ENCODE measurements around the gene ATP8A2. TPM values are rescaled to one million over a fixed set of nuclear protein-coding genes. Genes with fewer than 3 reads are reported as not detected.

Gene ATP8A2
- total and polyA plus RNA-seq, 3 donors from 2014 or later = 14.2 to 38.3 (median 16.5) TPM

DNA sequence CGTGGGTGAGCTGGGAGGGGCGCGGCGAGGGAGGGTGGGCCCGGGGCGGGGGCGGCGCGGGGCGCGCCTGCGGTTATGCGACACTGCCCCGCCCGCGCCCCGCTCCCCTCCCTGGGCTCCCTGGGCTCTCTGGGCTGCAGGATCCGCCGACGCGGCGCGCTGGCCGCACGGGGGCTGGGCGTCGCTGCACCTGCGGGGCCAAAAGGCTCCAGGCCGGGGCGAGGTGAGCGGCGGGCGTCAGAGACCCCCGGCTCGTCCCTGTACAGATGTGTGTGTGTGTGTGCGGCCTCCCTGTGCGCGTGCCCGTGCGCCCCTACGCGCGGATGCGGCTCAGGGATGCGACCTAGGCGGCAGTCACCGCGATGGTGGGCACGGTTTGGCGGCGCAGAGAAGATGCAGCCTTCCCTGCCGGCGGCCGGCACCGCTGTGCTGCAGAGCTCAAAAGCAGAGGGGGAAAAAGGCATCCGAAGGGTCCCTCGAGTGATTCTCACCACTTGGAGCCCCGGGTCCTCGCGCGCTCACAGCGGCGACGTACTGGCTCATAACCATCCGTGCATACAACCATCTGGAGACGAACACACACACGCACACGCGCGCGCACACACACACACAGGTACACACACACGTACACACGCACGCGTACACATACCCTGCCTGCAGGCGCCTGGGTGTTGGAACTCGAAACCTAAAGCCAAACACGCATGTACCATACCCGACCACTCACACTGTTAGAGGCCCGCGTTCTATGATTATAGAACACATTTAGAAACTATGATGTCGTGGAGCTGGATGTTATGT is 709 bp downstream of the ATP8A2 start:
- H3K36me3 ChIP-seq (ENCODE audit: low read depth, missing control alignments) = no peaks in the 10 kb centered on the region
- no peak for DNase-seq
- no peaks in the 10 kb centered on the region for H3K4me1 ChIP-seq
- intact Hi-C loops (cut with DNase I; ENCODE audit: low total_unique reads) = no loop called here
- H3K4me3 ChIP-seq = peak overlapping the region; percentile 48 to 56
- TF ChIP-seq, protein P1, sequence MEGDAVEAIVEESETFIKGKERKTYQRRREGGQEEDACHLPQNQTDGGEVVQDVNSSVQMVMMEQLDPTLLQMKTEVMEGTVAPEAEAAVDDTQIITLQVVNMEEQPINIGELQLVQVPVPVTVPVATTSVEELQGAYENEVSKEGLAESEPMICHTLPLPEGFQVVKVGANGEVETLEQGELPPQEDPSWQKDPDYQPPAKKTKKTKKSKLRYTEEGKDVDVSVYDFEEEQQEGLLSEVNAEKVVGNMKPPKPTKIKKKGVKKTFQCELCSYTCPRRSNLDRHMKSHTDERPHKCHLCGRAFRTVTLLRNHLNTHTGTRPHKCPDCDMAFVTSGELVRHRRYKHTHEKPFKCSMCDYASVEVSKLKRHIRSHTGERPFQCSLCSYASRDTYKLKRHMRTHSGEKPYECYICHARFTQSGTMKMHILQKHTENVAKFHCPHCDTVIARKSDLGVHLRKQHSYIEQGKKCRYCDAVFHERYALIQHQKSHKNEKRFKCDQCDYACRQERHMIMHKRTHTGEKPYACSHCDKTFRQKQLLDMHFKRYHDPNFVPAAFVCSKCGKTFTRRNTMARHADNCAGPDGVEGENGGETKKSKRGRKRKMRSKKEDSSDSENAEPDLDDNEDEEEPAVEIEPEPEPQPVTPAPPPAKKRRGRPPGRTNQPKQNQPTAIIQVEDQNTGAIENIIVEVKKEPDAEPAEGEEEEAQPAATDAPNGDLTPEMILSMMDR (IDR thresholded peaks at IDR 0.05) = no peak
- TF ChIP-seq POLR2A (IDR thresholded peaks at IDR 0.05) = no peak
- 11 to 37% methylated on average over 11 to 75 of the region's 82 CpGs for WGBS, 2 donors
- H3K9me3 ChIP-seq = no peaks in the 10 kb centered on the region
- no peak overlapping the region for H3K27ac ChIP-seq
- H3K27me3 ChIP-seq = no peaks in the 10 kb centered on the region

DNA sequence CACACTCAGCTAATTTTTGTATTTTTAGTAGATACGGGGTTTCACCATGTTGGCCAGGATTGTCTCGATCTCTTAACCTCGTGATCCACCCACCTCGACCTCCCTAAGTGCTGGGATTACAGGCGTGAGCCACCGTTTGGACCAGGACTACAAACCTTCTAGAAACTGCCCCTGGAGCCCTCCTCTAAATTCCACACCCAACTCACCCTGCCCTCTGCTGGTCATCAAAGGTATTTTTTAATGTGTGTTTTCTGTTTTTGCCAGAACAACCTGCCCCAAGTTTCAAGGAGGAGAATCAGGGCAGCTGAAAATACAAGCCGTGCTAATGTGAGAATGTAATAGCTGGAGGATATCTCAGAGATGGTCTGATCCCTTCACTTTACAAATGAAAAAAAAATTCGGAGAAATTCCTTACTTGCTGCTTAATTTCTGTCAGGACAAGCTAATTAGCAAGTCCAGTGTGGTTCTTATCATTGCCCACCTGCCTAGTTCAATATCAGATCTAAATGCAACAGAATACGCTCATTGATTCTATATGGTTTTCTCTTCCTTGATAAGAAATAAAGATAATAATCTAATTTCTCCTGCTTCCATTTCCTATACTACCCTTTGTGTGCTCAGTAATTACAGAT is 4.1 kb downstream of the ATP8A2 start:
- Histone ChIP-seq H3K27ac (no peak overlapping the region), H3K9me3 (no peaks in the 10 kb centered on the region), H3K4me1 (no peaks in the 10 kb centered on the region), H3K27me3 (no peaks in the 10 kb centered on the region), H3K4me3 (no peak overlapping the region), H3K36me3 (ENCODE audit: low read depth, missing control alignments) (no peaks in the 10 kb centered on the region)
- no peak for TF ChIP-seq POLR2A (IDR thresholded peaks at IDR 0.05)
- TF ChIP-seq, protein P1 (IDR thresholded peaks at IDR 0.05) = peak; percentile 39 to 68 (median 65)
- WGBS, 2 donors = 34 to 41% methylated on average over 9 of the region's 9 CpGs
- intact Hi-C loops (cut with DNase I; ENCODE audit: low total_unique reads) = no loop called here
- DNase-seq = peak; percentile 36

DNA sequence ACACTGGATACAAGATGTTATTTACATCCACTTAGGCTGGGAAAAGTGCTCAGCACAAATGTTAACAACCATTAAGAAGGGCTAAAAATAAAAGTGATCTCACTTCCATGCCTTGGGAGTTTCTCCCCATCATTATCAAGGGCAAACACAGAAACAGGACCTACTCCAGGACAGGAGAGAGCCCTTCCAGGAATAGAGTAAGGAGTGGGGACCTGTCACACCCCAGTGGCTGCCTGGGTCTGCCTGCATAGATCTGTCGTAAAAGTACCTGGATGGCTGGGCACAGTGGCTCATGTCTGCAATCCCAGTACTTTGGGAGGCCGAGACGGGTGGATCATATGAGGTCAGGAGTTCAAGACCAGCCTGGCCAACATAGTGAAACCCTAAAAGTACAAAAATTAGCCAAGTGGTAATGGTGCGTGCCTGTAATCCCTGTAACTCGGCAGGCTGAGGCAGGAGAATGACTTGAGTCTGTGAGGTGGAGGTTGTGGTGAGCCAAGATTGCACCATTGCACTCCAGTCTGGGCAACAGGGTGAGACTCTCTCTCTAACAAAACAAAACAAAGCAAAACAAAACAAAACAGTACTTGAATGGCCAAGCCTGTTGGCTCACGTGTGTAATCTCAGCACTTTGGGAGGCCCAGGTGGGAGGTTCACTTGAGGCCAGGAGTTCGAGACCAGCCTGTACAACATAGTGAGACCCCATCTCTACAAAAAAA is 5.6 kb downstream of the ATP8A2 start:
- no peaks in the 10 kb centered on the region for H3K27me3 ChIP-seq
- intact Hi-C loops (cut with DNase I; ENCODE audit: low total_unique reads) = no loop called here
- H3K36me3 ChIP-seq (ENCODE audit: low read depth, missing control alignments) = no peaks in the 10 kb centered on the region
- TF ChIP-seq POLR2A (IDR thresholded peaks at IDR 0.05) = no peak
- TF ChIP-seq, protein P1 (IDR thresholded peaks at IDR 0.05) = no peak
- DNase-seq = no peak
- no peaks in the 10 kb centered on the region for H3K9me3 ChIP-seq
- H3K27ac ChIP-seq = no peak overlapping the region
- no peak overlapping the region for H3K4me3 ChIP-seq
- H3K4me1 ChIP-seq = no peaks in the 10 kb centered on the region
- WGBS, 2 donors = 90 to 91% methylated on average over 7 of the region's 7 CpGs

DNA sequence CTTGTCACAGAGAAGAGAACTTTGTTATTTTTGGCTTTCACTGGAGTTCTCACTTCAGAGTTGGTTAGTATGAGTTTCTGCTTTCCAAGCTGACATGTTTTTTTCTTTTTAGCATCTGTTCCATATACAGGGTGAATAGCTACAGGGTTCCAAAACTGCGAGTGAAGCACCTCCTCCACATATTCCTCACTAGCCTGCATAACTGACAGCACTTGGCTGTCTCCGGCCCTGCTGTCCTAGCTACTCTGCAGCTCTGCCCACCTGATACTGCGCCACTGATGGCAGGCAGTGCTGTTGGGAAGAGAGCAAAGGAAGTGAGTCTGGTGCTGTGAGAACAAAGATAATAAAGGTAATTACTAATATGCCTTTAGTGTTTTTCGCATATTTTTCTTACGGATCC is 6.8 kb downstream of the ATP8A2 start:
- Histone ChIP-seq H3K4me3 (no peak overlapping the region), H3K36me3 (ENCODE audit: low read depth, missing control alignments) (no peaks in the 10 kb centered on the region), H3K27ac (no peak overlapping the region), H3K9me3 (no peaks in the 10 kb centered on the region), H3K27me3 (no peaks in the 10 kb centered on the region), H3K4me1 (no peaks in the 10 kb centered on the region)
- intact Hi-C loops (cut with DNase I; ENCODE audit: low total_unique reads) = no loop called here
- no peak for DNase-seq
- 44 to 53% methylated on average over 5 of the region's 5 CpGs for WGBS, 2 donors
- TF ChIP-seq, protein P1 (IDR thresholded peaks at IDR 0.05) = no peak
- no peak for TF ChIP-seq POLR2A (IDR thresholded peaks at IDR 0.05)

All from testis (tissue), 3 donors.